Measurements from ENCODE around the gene ELOF1. TPM values are rescaled to one million over a fixed set of nuclear protein-coding genes. Genes with fewer than 3 reads are reported as not detected.

ELOF1 gene
- total RNA-seq, 1 donor from 2014 or later: 78.8 TPM

GRCh38 chr19:11596156-11596555 lies 37.1 kb upstream of the ELOF1 start:
- Histone ChIP-seq H4K20me1 (ENCODE audit: insufficient read depth, low read length) (peaks cover 34% of the 10 kb centered on the region), H3K4me1 (ENCODE audit: insufficient read depth, low read length) (no peaks in the 10 kb centered on the region), H2AFZ (ENCODE audit: low read depth, low read length) (no peak overlapping the region), H3K27ac (ENCODE audit: low read depth, low read length) (no peak overlapping the region), H3K79me2 (ENCODE audit: insufficient read depth, low read length) (peaks cover 39% of the 10 kb centered on the region), H3K9ac (ENCODE audit: low read length) (no peak overlapping the region), H3K4me3 (ENCODE audit: insufficient read depth, low read depth, low read length) (no peak overlapping the region), H3K9me3 (ENCODE audit: insufficient read depth, low read depth, low read length) (no peaks in the 10 kb centered on the region), H3K36me3 (ENCODE audit: insufficient read depth, low read length) (no peaks in the 10 kb centered on the region), H3K4me2 (ENCODE audit: low read length) (no peak overlapping the region), H3K27me3 (ENCODE audit: insufficient read depth, low read length) (no peaks in the 10 kb centered on the region)
- Mint-ChIP-seq H3K36me3 (ENCODE audit: low read depth, unreplicated experiment) (peaks cover 2% of the 10 kb centered on the region), H3K27me3 (ENCODE audit: low read depth, unreplicated experiment) (no peaks in the 10 kb centered on the region), H3K4me1 (ENCODE audit: low read depth, unreplicated experiment) (peaks cover 9% of the 10 kb centered on the region), H3K4me3 (ENCODE audit: unreplicated experiment) (peak overlapping the region; percentile 40), H3K27ac (ENCODE audit: unreplicated experiment) (peak overlapping the region; percentile 78), H3K9me3 (ENCODE audit: unreplicated experiment) (no peaks in the 10 kb centered on the region)
- no peak for TF ChIP-seq EZH2 (IDR thresholded peaks at IDR 0.05; ENCODE audit: insufficient read depth, low read length)
- TF ChIP-seq, protein P1, sequence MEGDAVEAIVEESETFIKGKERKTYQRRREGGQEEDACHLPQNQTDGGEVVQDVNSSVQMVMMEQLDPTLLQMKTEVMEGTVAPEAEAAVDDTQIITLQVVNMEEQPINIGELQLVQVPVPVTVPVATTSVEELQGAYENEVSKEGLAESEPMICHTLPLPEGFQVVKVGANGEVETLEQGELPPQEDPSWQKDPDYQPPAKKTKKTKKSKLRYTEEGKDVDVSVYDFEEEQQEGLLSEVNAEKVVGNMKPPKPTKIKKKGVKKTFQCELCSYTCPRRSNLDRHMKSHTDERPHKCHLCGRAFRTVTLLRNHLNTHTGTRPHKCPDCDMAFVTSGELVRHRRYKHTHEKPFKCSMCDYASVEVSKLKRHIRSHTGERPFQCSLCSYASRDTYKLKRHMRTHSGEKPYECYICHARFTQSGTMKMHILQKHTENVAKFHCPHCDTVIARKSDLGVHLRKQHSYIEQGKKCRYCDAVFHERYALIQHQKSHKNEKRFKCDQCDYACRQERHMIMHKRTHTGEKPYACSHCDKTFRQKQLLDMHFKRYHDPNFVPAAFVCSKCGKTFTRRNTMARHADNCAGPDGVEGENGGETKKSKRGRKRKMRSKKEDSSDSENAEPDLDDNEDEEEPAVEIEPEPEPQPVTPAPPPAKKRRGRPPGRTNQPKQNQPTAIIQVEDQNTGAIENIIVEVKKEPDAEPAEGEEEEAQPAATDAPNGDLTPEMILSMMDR (IDR thresholded peaks at IDR 0.05; ENCODE audit: insufficient read depth, low read depth, low read length): no peak
- DNase-seq (ENCODE audit: low read depth): no peak
- FAIRE-seq: no peak

DNA sequence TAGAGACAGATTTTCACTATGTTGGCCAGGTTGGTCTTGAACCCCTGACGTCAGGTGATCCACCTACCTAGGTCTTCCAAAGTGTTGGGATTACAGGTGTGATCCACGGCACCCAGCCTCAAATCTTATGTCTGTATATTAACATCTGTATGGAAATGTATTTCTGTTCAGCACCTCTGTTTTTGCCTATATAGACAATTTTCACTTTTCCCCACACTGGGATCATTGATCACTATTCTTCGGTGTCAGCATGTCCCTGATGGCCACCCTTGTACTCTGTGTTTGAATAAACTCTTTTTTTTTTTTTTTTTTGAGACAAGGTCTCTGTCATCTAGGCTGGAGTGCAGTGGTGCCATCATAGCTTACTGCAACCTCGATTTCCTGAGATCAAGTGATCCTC lies 35.1 kb upstream of the ELOF1 start:
- Histone ChIP-seq H3K9me3 (ENCODE audit: insufficient read depth, low read depth, low read length) (no peaks in the 10 kb centered on the region), H3K27ac (ENCODE audit: low read depth, low read length) (no peak overlapping the region), H3K9ac (ENCODE audit: low read length) (no peak overlapping the region), H3K27me3 (ENCODE audit: insufficient read depth, low read length) (no peaks in the 10 kb centered on the region), H3K4me1 (ENCODE audit: insufficient read depth, low read length) (no peaks in the 10 kb centered on the region), H3K36me3 (ENCODE audit: insufficient read depth, low read length) (no peaks in the 10 kb centered on the region), H2AFZ (ENCODE audit: low read depth, low read length) (no peak overlapping the region), H3K79me2 (ENCODE audit: insufficient read depth, low read length) (peaks cover 18% of the 10 kb centered on the region), H4K20me1 (ENCODE audit: insufficient read depth, low read length) (peaks cover 14% of the 10 kb centered on the region), H3K4me2 (ENCODE audit: low read length) (no peak overlapping the region), H3K4me3 (ENCODE audit: insufficient read depth, low read depth, low read length) (no peak overlapping the region)
- Mint-ChIP-seq H3K27me3 (ENCODE audit: low read depth, unreplicated experiment) (peaks cover 2% of the 10 kb centered on the region), H3K4me3 (ENCODE audit: unreplicated experiment) (no peak overlapping the region), H3K27ac (ENCODE audit: unreplicated experiment) (no peak overlapping the region), H3K9me3 (ENCODE audit: unreplicated experiment) (peaks cover 1% of the 10 kb centered on the region), H3K4me1 (ENCODE audit: low read depth, unreplicated experiment) (no peaks in the 10 kb centered on the region), H3K36me3 (ENCODE audit: low read depth, unreplicated experiment) (no peaks in the 10 kb centered on the region)
- FAIRE-seq: no peak
- DNase-seq (ENCODE audit: low read depth): no peak
- TF ChIP-seq, protein P1 (IDR thresholded peaks at IDR 0.05; ENCODE audit: insufficient read depth, low read depth, low read length): no peak
- no peak for TF ChIP-seq EZH2 (IDR thresholded peaks at IDR 0.05; ENCODE audit: insufficient read depth, low read length)

- no peak overlapping the region for H3K4me3 ChIP-seq (ENCODE audit: insufficient read depth, low read depth, low read length)
- H3K36me3 ChIP-seq (ENCODE audit: insufficient read depth, low read length): no peaks in the 10 kb centered on the region
- no peaks in the 10 kb centered on the region for H3K36me3 Mint-ChIP-seq (ENCODE audit: low read depth, unreplicated experiment)
- H3K27me3 Mint-ChIP-seq (ENCODE audit: low read depth, unreplicated experiment): peaks cover 6% of the 10 kb centered on the region
- H3K4me2 ChIP-seq (ENCODE audit: low read length): peak overlapping the region; percentile 40
- H3K9me3 Mint-ChIP-seq (ENCODE audit: unreplicated experiment): peaks cover 1% of the 10 kb centered on the region
- H3K4me3 Mint-ChIP-seq (ENCODE audit: unreplicated experiment): no peak overlapping the region
- H3K9ac ChIP-seq (ENCODE audit: low read length): no peak overlapping the region
- no peaks in the 10 kb centered on the region for H4K20me1 ChIP-seq (ENCODE audit: insufficient read depth, low read length)
- no peaks in the 10 kb centered on the region for H3K27me3 ChIP-seq (ENCODE audit: insufficient read depth, low read length)
- H3K9me3 ChIP-seq (ENCODE audit: insufficient read depth, low read depth, low read length): no peaks in the 10 kb centered on the region
- no peaks in the 10 kb centered on the region for H3K4me1 Mint-ChIP-seq (ENCODE audit: low read depth, unreplicated experiment)
- DNase-seq (ENCODE audit: low read depth) (no peak), FAIRE-seq (no peak)
- no peak overlapping the region for H3K27ac Mint-ChIP-seq (ENCODE audit: unreplicated experiment)
- H2AFZ ChIP-seq (ENCODE audit: low read depth, low read length): no peak overlapping the region
- no peaks in the 10 kb centered on the region for H3K4me1 ChIP-seq (ENCODE audit: insufficient read depth, low read length)
- no peaks in the 10 kb centered on the region for H3K79me2 ChIP-seq (ENCODE audit: insufficient read depth, low read length)
- TF ChIP-seq EZH2 (IDR thresholded peaks at IDR 0.05; ENCODE audit: insufficient read depth, low read length): no peak
- no peak overlapping the region for H3K27ac ChIP-seq (ENCODE audit: low read depth, low read length)
Measured at GRCh38 chr19:11587975-11588631, 29.1 kb upstream of the ELOF1 start.
